Uterus (tissue), 2 donors: ENCODE measurements around the gene KLHDC4.

ENCODE experiments used
- CTCF ChIP-seq, 4 experiments: fragments of 200-600 bp in 2 of 4; fragments of 450-650 bp in 2 of 4; sonication (generic) in 2 of 4; IDR thresholded peaks; one replicate each; pipeline ENCODE4 v1.5.1; 2016 to 2019; ENCODE audit warnings: antibody characterized with exemption in 4 of 4, mild to moderate bottlenecking in 2 of 4, moderate library complexity in 1 of 4
- POLR2A ChIP-seq, 2 donors: fragments of 450-650 bp; IDR thresholded peaks; one replicate each; pipeline ENCODE4 v1.6.1; 2016; ENCODE audit warnings: antibody characterized with exemption in 2 of 2, mild to moderate bottlenecking in 1 of 2, moderate library complexity in 1 of 2

- TF ChIP-seq CTCF (IDR thresholded peaks at IDR 0.05) (no peak), POLR2A (IDR thresholded peaks at IDR 0.05) (no peak)
Observed at GRCh38 chr16:87664792-87665191, 101.0 kb downstream of the KLHDC4 start.
